Sigmoid colon (tissue), 7 donors: ENCODE data around the gene TIMELESS. TPM values are rescaled to one million over a fixed set of nuclear protein-coding genes. Genes with fewer than 3 reads are reported as not detected.
A peak's percentile ranks its signal among the peaks of the same experiment; 100 is the strongest.

Source experiments
- DNase-seq: peaks from one replicate; pipeline ENCODE4 v3.0.0-alpha.2; 2019
- H3K27ac ChIP-seq, 4 donors: fragments of 200-600 bp; sonication (generic); one replicate each; pipeline ENCODE4 v1.5.1; 2016 to 2019; ENCODE audit warnings: mild to moderate bottlenecking in 1 of 4
- H3K27me3 ChIP-seq, 3 donors: fragments of 200-600 bp; sonication (generic); one replicate each; pipeline ENCODE4 v1.5.1; 2019; ENCODE audit warnings: mild to moderate bottlenecking in 1 of 3
- H3K36me3 ChIP-seq, 4 donors: fragments of 200-600 bp; sonication (generic); one replicate each; pipeline ENCODE4 v1.5.1; 2016 to 2019
- H3K4me1 ChIP-seq, 4 donors: fragments of 200-600 bp; sonication (generic); one replicate each; pipeline ENCODE4 v1.5.1; 2017 to 2019
- H3K4me3 ChIP-seq, 4 donors: fragments of 200-600 bp; sonication (generic); one replicate each; pipeline ENCODE4 v1.5.1; 2017 to 2019; ENCODE audit warnings: mild to moderate bottlenecking in 2 of 4, moderate library complexity in 1 of 4
- H3K9me3 ChIP-seq, 4 donors: fragments of 200-600 bp in 3 of 4; sonication (generic) in 3 of 4; one replicate each; pipeline versions ENCODE4 v1.5.1 to v1.6.1; 2013 to 2019
- CTCF ChIP-seq, 4 experiments: fragments of 450-650 bp in 3 of 4; fragments of 200-600 bp in 1 of 4; IDR thresholded peaks; one replicate each; pipeline ENCODE4 v1.5.1; 2016 to 2019; ENCODE audit warnings: antibody characterized with exemption in 4 of 4, mild to moderate bottlenecking in 3 of 4, moderate library complexity in 2 of 4
- EP300 ChIP-seq, 4 donors: sonication (generic); formaldehyde crosslinking; IDR thresholded peaks; one replicate each; pipeline ENCODE4 v1.6.1; 2017; ENCODE audit warnings: antibody characterized with exemption in 4 of 4
- POLR2A ChIP-seq, 2 donors: fragments of 450-650 bp; IDR thresholded peaks; one replicate each; pipeline ENCODE4 v1.6.1; 2016; ENCODE audit warnings: antibody characterized with exemption in 2 of 2, mild to moderate bottlenecking in 2 of 2, moderate library complexity in 2 of 2
- POLR2AphosphoS5 ChIP-seq, 4 donors: sonication (generic); formaldehyde crosslinking; IDR thresholded peaks; one replicate each; pipeline ENCODE4 v1.6.1; 2017; ENCODE audit warnings: antibody characterized with exemption in 4 of 4
- WGBS, 2 donors: extraction: QIAGEN DNeasy Blood & Tissue Kit; methylation state at CpG; one replicate each; pipeline ENCODE4 v1.1.7; 2013; 5-methylcytosine and 5-hydroxymethylcytosine counted together
- intact Hi-C: fragments of 100-400 bp; cut with DNase I; formaldehyde crosslinking; loops from one replicate; pipeline ENCODE4 v1.15.1; 2023
- polyA plus RNA-seq, 3 donors: library from polyadenylated mRNA; stranded (reverse); fragments of 200-250 nt; gene quantifications; one replicate each; pipeline ENCODE4 v1.2.3, GENCODE V29; 2013
- total RNA-seq, 4 donors: library from RNA; depleted of rRNA; stranded (reverse); fragments of >200 nt; gene quantifications; one replicate each; pipeline ENCODE4 v1.1.0, GENCODE V29; 2016
- donor health status: healthy with polysubstance abuse.
- donor health status: Bipolar disorder and iron deficiency.
- donor health status: healthy.

Gene TIMELESS
- total and polyA plus RNA-seq, 7 donors = 1.8 to 15.3 (median 3.2) TPM

- peaks cover 0 to 13% (median 5%) of the 10 kb centered on the region in 4 donors for H3K4me1 ChIP-seq
- 94 to 95% methylated on average over 9 of the region's 9 CpGs for WGBS, 2 donors
- TF ChIP-seq POLR2A (IDR thresholded peaks at IDR 0.05) = no peak
- no peak for TF ChIP-seq POLR2AphosphoS5 (IDR thresholded peaks at IDR 0.05)
- TF ChIP-seq EP300 (IDR thresholded peaks at IDR 0.05) = no peak
- TF ChIP-seq CTCF (IDR thresholded peaks at IDR 0.05) = no peak
- intact Hi-C loops = no loop called here
- no peak overlapping the region for H3K27ac ChIP-seq
- no peak overlapping the region for H3K4me3 ChIP-seq
- H3K27me3 ChIP-seq = no peaks in the 10 kb centered on the region
- DNase-seq = no peak
- H3K9me3 ChIP-seq = no peaks in the 10 kb centered on the region
- H3K36me3 ChIP-seq = no peaks in the 10 kb centered on the region
These were observed 25.2 kb upstream of the TIMELESS start for GRCh38 chr12:56474389-56474788.

- Histone ChIP-seq H3K36me3 (no peaks in the 10 kb centered on the region), H3K27ac (peak overlapping the region; percentile 84 to 90 (median 86)), H3K4me1 (peaks cover 0 to 19% (median 16%) of the 10 kb centered on the region in 4 donors), H3K27me3 (no peaks in the 10 kb centered on the region), H3K4me3 (peak overlapping the region; percentile 64 to 80 (median 74)), H3K9me3 (no peaks in the 10 kb centered on the region)
- intact Hi-C loops = loop anchor here (5.0 to 10.0 kb wide), 4 partner anchors 137 to 344 kb away; partner anchors contain the start of genes CNPY2, ESYT1 and PAN2
- peak; percentile 69 for DNase-seq
- TF ChIP-seq EP300 (IDR thresholded peaks at IDR 0.05) = no peak
- TF ChIP-seq POLR2A (IDR thresholded peaks at IDR 0.05) = no peak
- TF ChIP-seq CTCF (IDR thresholded peaks at IDR 0.05) = no peak
- no peak for TF ChIP-seq POLR2AphosphoS5 (IDR thresholded peaks at IDR 0.05)
- WGBS, 2 donors = 28 to 44% methylated on average over 19 of the region's 19 CpGs
These were observed 20.0 kb upstream of the TIMELESS start for GRCh38 chr12:56469007-56469930.

- Histone ChIP-seq H3K4me3 (peak within 1 kb of the TSS; percentile 64 to 80 (median 74)), H3K9me3 (no peaks in the 10 kb centered on the region), H3K4me1 (peaks cover 0 to 22% (median 17%) of the 10 kb centered on the region in 4 donors), H3K27me3 (no peaks in the 10 kb centered on the region), H3K27ac (peak within 1 kb of the TSS; percentile 84 to 90 (median 86)), H3K36me3 (no peaks in the 10 kb centered on the region)
- TF ChIP-seq POLR2AphosphoS5 (IDR thresholded peaks at IDR 0.05) (peak; percentile 90 to 96 (median 96)), EP300 (IDR thresholded peaks at IDR 0.05) (peak in 2 of 4 donors; percentile 40 to 46), CTCF (IDR thresholded peaks at IDR 0.05) (peak in 1 of 4 experiments; percentile 9), POLR2A (IDR thresholded peaks at IDR 0.05) (peak; percentile 88 to 91)
- peak; percentile 97 for DNase-seq
- WGBS, 2 donors = 0 to 1% methylated on average over 43 of the region's 43 CpGs
- intact Hi-C loops = loop anchor here (5.0 to 10.0 kb wide), 4 partner anchors 136 to 344 kb away; partner anchors contain the start of genes CNPY2, ESYT1 and PAN2
These were observed 19.2 kb upstream of the TIMELESS start, which contains the start of gene SPRYD4 for GRCh38 chr12:56468216-56469006. SPRYD4 (plus strand) TSS chr12:56468578; CDS start chr12:56468592, 14 bp downstream.

GRCh38 chr12:56462565-56462964 lies 13.3 kb upstream of the TIMELESS start:
- Histone ChIP-seq H3K27me3 (no peaks in the 10 kb centered on the region), H3K27ac (no peak overlapping the region), H3K4me1 (peaks cover 0 to 5% (median 0%) of the 10 kb centered on the region in 4 donors), H3K9me3 (no peaks in the 10 kb centered on the region), H3K36me3 (no peaks in the 10 kb centered on the region), H3K4me3 (no peak overlapping the region)
- no peak for TF ChIP-seq EP300 (IDR thresholded peaks at IDR 0.05)
- no peak for TF ChIP-seq POLR2A (IDR thresholded peaks at IDR 0.05)
- DNase-seq = peak; percentile 19
- intact Hi-C loops = loop anchor here (10.0 kb wide), 1 partner anchor 338 kb away; the partner anchor contains the start of gene ESYT1
